SK-N-SH (cell line): Measurements from ENCODE around the gene ADD3.

Experiments
- CHD2 ChIP-seq: fragments of 150-350 bp; IDR thresholded peaks from 2 replicates; pipeline ENCODE4 v1.6.1; 2018; ENCODE audit warnings: low read length; ENCODE audit not compliant: partially characterized antibody
- CTCF ChIP-seq: fragments of 200-600 bp; sonication (generic); IDR thresholded peaks from 2 replicates; pipeline ENCODE4 v1.6.1; 2017; ENCODE audit warnings: antibody characterized with exemption, mild to moderate bottlenecking, moderate library complexity
- FOXM1 ChIP-seq: IDR thresholded peaks from 2 replicates; pipeline ENCODE4 v1.4.0; 2012; ENCODE audit warnings: low read depth, mild to moderate bottlenecking
- JUND ChIP-seq: IDR thresholded peaks from 2 replicates; pipeline ENCODE4 v1.4.0; 2012
- RFX5 ChIP-seq: IDR thresholded peaks from 2 replicates; pipeline ENCODE4 v1.6.1; 2012; ENCODE audit warnings: mild to moderate bottlenecking, improper control_type of control experiment, low read length
- RXRA ChIP-seq: IDR thresholded peaks from 2 replicates; pipeline ENCODE4 v1.4.0; 2012; ENCODE audit warnings: low read depth, mild to moderate bottlenecking, borderline replicate concordance
- SIN3A ChIP-seq: IDR thresholded peaks from 2 replicates; pipeline ENCODE4 v1.6.1; 2012; ENCODE audit warnings: low read depth, mild to moderate bottlenecking, low read length, moderate library complexity, borderline replicate concordance
- SMC3 ChIP-seq: IDR thresholded peaks from 2 replicates; pipeline ENCODE4 v1.6.1; 2012; ENCODE audit warnings: low read depth, low read length, improper control_type of control experiment
- USF2 ChIP-seq: fragments of 150-350 bp; IDR thresholded peaks from 2 replicates; pipeline ENCODE4 v1.6.1; 2017; ENCODE audit warnings: antibody characterized with exemption, low read length, low read depth, borderline replicate concordance

GRCh38 chr10:110087682-110088081 is 79.9 kb downstream of the ADD3 start:
- TF ChIP-seq CTCF (no peak), RFX5 (no peak), SMC3 (no peak), CHD2 (no peak), FOXM1 (no peak), JUND (no peak), USF2 (no peak), SIN3A (no peak), RXRA (no peak)
